Left kidney (tissue), 2 donors: Measurements from ENCODE around the gene RIOK2. TPM values are rescaled to one million over a fixed set of nuclear protein-coding genes. Genes with fewer than 3 reads are reported as not detected.
"Not testable (repeated sequence)": the region's sequence is repeated elsewhere in the genome, so short reads cannot be mapped to it uniquely, and the experiment has no call there.

Source experiments
- DNase-seq: peaks from one replicate; pipeline ENCODE4 v3.0.0-alpha.2; 2013
- polyA plus RNA-seq: library from polyadenylated mRNA; unstranded; fragments of 120-200 nt; gene quantifications from one replicate; pipeline ENCODE4 v1.2.1, GENCODE V29; 2013; ENCODE audit not compliant: insufficient read length

RIOK2 gene
- polyA plus RNA-seq, 1 donor, result 44.4 TPM

- DNase-seq, result no peak
These were observed 10.8 kb downstream of the RIOK2 start for GRCh38 chr5:97172227-97172626.

GRCh38 chr5:97171703-97172102 lies 11.3 kb downstream of the RIOK2 start:
- DNase-seq, result no peak

DNA sequence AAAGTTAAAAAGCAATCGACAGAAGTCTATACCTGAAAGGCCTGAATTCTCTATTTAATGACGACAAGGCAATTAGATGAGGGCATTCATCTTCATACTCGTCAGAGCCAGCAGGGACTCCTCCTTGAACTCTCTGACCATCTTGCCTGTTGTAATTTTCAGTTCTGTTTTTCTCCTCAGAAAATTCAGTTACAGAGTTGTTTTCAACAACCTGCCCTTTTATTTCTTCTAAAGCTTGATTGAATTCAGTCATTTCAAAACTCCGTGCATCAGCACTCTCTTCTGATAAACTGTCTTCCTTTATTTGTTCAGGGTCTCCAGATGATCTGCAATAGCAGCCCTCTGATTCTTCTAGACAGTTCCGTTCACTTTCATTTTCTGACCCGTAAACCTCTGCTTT lies 15.6 kb downstream of the RIOK2 start:
- DNase-seq, result no peak

GRCh38 chr5:97165726-97166125 lies 17.3 kb downstream of the RIOK2 start:
- DNase-seq, result no peak

GRCh38 chr5:97164846-97165245 lies 18.2 kb downstream of the RIOK2 start:
- no peak for DNase-seq

DNA sequence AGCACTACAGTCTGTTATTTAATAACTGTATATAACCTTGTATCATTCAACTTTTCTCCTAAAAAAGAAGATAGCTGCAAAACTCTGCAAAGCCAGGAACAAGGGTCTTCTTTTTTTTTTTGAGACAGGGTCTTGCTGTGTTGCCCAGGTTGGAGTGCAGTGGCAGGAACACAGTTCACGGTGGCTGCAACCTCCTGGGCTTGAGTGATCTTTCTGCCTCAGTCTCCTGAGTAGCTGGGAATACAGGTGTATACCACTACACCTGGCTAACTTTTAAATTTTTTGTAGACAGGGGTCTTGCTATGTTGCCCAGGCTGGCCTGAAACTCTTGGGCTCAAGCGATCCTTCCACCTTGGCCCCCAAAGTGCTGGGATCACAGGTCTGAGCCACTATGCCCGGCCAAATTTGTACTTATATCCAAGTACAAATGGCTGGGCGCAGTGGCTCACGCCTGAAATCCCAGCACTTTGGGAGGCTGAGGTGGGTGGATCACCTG lies 19.2 kb downstream of the RIOK2 start:
- DNase-seq, result no peak

DNA sequence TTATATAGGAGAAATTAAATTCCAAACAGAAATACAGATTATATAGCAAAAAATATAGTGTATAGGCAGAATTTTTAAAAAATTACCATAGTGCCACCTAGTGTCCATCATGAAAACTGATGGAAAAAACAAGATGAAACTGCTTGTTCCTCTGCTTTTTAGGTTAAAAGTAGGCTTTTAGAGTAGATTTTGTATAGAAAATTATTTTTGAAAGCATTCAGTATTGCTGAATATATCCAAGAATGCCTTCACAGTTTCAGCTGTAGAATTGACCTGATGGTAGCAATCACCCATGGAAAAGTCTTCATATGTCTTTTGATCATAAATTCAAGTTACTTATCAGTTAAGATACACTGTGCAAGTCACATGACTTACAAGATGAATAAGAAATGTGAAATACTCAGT lies 19.7 kb downstream of the RIOK2 start:
- no peak for DNase-seq

- DNase-seq, result peak; percentile 80
These were observed 21.0 kb downstream of the RIOK2 start for GRCh38 chr5:97162045-97162444.

- no peak for DNase-seq
These were observed 25.4 kb downstream of the RIOK2 start for GRCh38 chr5:97157689-97158088.

DNA sequence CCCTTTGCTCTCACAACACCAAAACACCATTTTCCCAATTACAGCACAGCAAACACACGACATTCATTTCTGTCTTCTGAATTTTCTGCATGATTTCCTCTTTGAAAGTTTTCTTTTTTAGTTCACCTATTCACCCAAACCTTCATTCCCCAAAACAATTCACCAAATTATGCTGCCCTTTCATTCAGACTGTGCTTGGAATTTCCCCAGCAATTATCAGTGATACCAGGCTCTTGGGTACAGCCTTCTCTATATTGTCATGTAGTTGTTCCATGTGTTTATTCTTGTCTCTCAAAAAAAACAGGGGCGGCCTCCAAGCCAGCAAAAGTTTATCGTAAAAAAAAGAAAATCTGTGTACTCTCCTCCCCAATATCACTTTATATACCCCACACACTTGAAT lies 31.7 kb downstream of the RIOK2 start:
- DNase-seq, result no peak

- no peak for DNase-seq
These were observed 32.6 kb downstream of the RIOK2 start for GRCh38 chr5:97150401-97150800.

DNA sequence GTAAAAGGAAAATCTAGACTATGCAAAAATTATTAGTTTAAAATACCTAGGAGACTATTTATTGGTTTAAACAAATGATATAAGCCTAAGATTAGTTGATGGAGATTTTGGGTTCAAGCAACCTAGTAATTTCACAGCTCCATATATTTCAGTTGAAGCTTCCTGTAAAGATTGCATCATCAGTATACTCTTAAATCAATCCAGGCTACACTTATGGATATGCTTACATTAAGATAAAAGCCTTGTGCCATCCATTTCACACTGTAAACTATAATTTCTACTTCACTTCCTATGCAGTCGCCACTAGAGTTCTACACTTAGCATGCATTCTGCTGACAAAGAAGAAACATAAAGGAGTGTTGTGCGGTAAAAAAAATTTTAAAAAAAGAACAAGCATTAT lies 33.3 kb downstream of the RIOK2 start:
- no peak for DNase-seq

DNA sequence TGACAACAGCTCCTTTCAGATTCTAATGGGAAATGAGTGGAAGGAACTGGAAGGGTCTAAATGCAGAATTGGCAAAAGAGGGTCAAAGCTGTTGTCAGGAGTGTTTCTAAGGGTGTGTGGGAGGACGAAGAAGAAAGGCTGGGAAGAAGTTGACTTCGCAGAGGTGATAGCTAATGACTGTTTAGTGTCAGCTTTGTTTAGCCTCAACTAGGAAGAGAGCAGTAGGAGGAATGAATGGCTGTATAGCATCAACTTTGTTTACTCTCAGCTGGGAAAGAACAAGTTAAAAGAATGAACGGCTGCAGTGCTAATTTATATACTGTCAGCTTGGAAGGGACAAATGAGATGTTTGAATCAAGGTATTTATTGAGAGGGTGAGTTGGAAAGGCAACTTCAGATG lies 34.8 kb downstream of the RIOK2 start:
- no peak for DNase-seq

DNA sequence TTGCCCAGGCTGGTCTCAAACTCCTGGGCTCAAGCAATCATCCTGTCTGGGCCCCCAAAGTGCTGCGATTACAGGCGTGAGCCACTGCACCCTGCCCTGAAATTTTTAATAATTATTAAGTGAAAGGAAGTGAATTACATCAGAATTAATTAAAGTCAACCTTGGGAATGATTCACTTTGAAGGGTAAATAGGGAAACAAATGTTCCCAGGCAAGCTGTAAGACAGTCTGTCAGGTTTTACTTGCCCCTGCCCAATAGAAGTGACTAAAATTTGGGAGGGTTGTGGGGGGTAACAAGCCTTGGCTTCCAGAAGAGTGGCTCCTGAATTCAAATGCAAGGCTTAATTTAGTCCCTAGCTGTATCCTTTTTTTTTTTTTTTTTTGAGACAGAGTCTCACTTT lies 39.3 kb downstream of the RIOK2 start:
- no peak for DNase-seq

GRCh38 chr5:97142521-97143254 lies 40.4 kb downstream of the RIOK2 start, which contains the start of gene LIX1:
LIX1 (minus strand) TSS chr5:97142611; CDS start chr5:97142576, 35 bp downstream.
- DNase-seq, result peak; percentile 53

GRCh38 chr5:97141539-97141938 lies 41.5 kb downstream of the RIOK2 start:
- no peak for DNase-seq

DNA sequence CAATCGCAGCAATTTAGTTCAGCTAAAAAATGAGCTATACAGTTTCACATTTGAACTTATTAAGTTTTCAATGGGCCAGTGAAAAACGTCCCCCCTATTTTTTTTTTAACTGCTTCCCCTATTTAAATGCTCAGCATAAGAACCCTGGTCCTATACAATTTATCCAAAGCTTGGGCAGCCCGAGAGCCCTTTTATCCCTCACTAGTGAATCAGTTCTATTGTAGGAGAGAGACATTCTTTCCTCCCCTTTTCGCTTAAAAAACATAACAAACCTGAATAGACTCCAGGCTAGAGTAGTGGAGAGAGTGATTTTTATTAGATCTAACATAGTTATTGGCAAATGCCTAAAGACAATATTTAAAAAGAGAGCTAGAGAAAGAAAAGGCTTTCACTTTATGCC lies 42.0 kb downstream of the RIOK2 start:
- no peak for DNase-seq

DNA sequence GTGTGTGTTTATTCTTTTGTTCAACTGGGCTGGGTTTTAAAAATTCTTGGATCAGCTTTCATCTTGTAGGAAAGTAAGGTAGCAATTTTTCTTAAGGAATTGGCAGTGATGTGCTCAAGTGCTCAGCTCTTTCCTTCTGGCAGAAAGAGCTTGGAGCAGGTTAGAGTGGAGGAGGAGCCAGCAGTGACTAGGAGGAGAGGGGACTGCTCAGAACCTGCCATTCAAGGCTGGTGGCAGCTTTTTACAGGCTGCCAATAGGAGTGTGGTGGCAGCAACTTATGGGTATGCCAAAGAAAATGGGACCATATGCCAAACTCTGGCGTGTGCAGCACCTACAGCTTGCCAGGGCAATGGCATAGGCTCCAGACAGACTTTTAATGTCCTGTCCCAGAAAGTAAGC lies 42.8 kb downstream of the RIOK2 start:
- DNase-seq, result not testable (repeated sequence)

GRCh38 chr5:97136475-97136874 lies 46.6 kb downstream of the RIOK2 start:
- DNase-seq, result no peak

GRCh38 chr5:97135868-97136267 lies 47.2 kb downstream of the RIOK2 start:
- DNase-seq, result no peak

- DNase-seq, result no peak
These were observed 48.4 kb downstream of the RIOK2 start for GRCh38 chr5:97134634-97135033.

GRCh38 chr5:97133101-97133500 lies 49.9 kb downstream of the RIOK2 start:
- DNase-seq, result no peak

GRCh38 chr5:97131921-97132320 lies 51.1 kb downstream of the RIOK2 start:
- DNase-seq, result no peak

DNA sequence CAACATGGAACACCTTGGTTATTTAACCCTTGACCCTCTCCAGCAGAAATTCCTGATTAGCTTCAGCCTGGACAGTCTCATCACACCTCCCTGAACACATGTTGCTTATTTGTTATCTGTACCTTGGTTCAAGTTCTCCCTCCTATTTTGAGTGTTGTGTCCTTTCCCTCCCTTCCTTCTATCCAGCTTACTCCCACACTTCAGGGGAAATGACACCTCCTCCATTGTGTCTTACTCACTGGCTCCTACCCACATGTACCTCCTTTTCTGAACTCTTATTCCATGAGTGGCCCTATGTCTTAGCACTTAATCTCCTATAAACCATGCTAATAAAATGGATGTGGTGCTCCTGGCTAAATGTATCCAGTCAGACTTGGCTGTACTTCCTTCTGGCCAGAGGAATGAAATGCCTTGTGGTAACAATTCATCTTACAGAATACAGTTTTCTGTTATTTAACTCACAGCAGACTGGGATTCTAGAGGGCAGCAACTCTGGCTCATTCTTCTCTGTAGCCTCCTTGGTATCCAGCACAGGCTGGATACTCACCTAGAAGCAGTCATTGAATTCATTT lies 51.8 kb downstream of the RIOK2 start:
- DNase-seq, result no peak
